Neural progenitor cell (in vitro differentiated cells): ENCODE measurements around the gene UBE2F. TPM values are rescaled to one million over a fixed set of nuclear protein-coding genes. Genes with fewer than 3 reads are reported as not detected.

ENCODE experiments used
- DNase-seq: peaks from one replicate; pipeline ENCODE4 v3.0.0-alpha.2; 2016; ENCODE audit warnings: low spot score
- H2AFZ ChIP-seq: fragments of 200-600 bp; sonication (generic); replicated peaks from 2 replicates; pipeline ENCODE4 v1.6.1; 2016; ENCODE audit warnings: antibody characterized with exemption
- H3F3A ChIP-seq: fragments of 200-600 bp; sonication (generic); 2 replicates; pipeline ENCODE4 v1.6.1; 2016; ENCODE audit warnings: antibody characterized with exemption, low read depth
- H3K27ac ChIP-seq: fragments of 200-600 bp; sonication (generic); 2 replicates; pipeline ENCODE4 v1.5.1; 2016; ENCODE audit warnings: mild to moderate bottlenecking
- H3K27me3 ChIP-seq: fragments of 200-600 bp; sonication (generic); 2 replicates; pipeline ENCODE4 v1.6.1; 2016; ENCODE audit warnings: mild to moderate bottlenecking, moderate library complexity
- H3K36me3 ChIP-seq: fragments of 200-600 bp; sonication (generic); 2 replicates; pipeline ENCODE4 v1.5.1; 2016
- H3K4me1 ChIP-seq: fragments of 200-600 bp; sonication (generic); 2 replicates; pipeline ENCODE4 v1.6.1; 2016; ENCODE audit warnings: mixed run types
- H3K4me2 ChIP-seq: fragments of 200-600 bp; sonication (generic); 2 replicates; pipeline ENCODE4 v1.6.1; 2016
- H3K4me3 ChIP-seq: fragments of 200-600 bp; sonication (generic); 2 replicates; pipeline ENCODE4 v1.5.1; 2016
- H3K79me2 ChIP-seq: fragments of 200-600 bp; sonication (generic); 2 replicates; pipeline ENCODE4 v1.6.1; 2016; ENCODE audit warnings: low read depth
- H3K9ac ChIP-seq: fragments of 200-600 bp; sonication (generic); 2 replicates; pipeline ENCODE4 v1.6.1; 2016
- H3K9me3 ChIP-seq: fragments of 200-600 bp; sonication (generic); 2 replicates; pipeline ENCODE4 v1.5.1; 2016; ENCODE audit warnings: low read depth
- H4K20me1 ChIP-seq: fragments of 200-600 bp; sonication (generic); 2 replicates; pipeline ENCODE4 v1.6.1; 2016; ENCODE audit warnings: low read depth
- H3K27ac Mint-ChIP-seq: 3 replicates; pipeline ENCODE4 v1.8.0; 2021; ENCODE audit warnings: mixed read lengths
- H3K27me3 Mint-ChIP-seq: 2 replicates; pipeline ENCODE4 v1.8.0; 2022; ENCODE audit warnings: low read depth, mild to moderate bottlenecking, inconsistent platforms, moderate library complexity, mixed read lengths; ENCODE audit not compliant: insufficient read depth
- H3K36me3 Mint-ChIP-seq: 3 replicates; pipeline ENCODE4 v1.8.0; 2021; ENCODE audit warnings: mixed read lengths
- H3K4me1 Mint-ChIP-seq: 3 replicates; pipeline ENCODE4 v1.8.0; 2021; ENCODE audit warnings: mixed read lengths
- H3K4me3 Mint-ChIP-seq: 3 replicates; pipeline ENCODE4 v1.8.0; 2021; ENCODE audit warnings: mild to moderate bottlenecking, moderate library complexity, mixed read lengths
- H3K9me3 Mint-ChIP-seq: 3 replicates; pipeline ENCODE4 v1.8.0; 2020; ENCODE audit warnings: mixed read lengths
- CTCF ChIP-seq: fragments of 200-600 bp; sonication (generic); IDR thresholded peaks from 2 replicates; pipeline ENCODE4 v1.5.1; 2017; ENCODE audit warnings: antibody characterized with exemption, mild to moderate bottlenecking
- EZH2 ChIP-seq: fragments of 200-600 bp; sonication (generic); IDR thresholded peaks from 2 replicates; pipeline ENCODE4 v1.6.1; 2017; ENCODE audit warnings: antibody characterized with exemption, mild to moderate bottlenecking, moderate library complexity
- EZH2phosphoT487 ChIP-seq: fragments of 200-600 bp; sonication (generic); IDR thresholded peaks from 2 replicates; pipeline ENCODE4 v1.6.1; 2017; ENCODE audit warnings: antibody characterized with exemption
- total RNA-seq: library from RNA; depleted of rRNA; stranded (reverse); fragments of >200 nt; gene quantifications from 2 replicates; pipeline ENCODE4 v1.2.3, GENCODE V29; 2015; ENCODE audit warnings: low replicate concordance

UBE2F gene
- total RNA-seq, 1 donor from 2014 or later, result 77.4 TPM

GRCh38 chr2:238021327-238021726 is 54.5 kb downstream of the UBE2F start:
- Histone ChIP-seq H3K27ac (no peak overlapping the region), H3K9me3 (no peaks in the 10 kb centered on the region), H3K4me3 (no peak overlapping the region), H3K9ac (no peak overlapping the region), H3K36me3 (no peaks in the 10 kb centered on the region), H3F3A (no peaks in the 10 kb centered on the region), H4K20me1 (no peaks in the 10 kb centered on the region), H3K4me2 (no peak overlapping the region), H3K4me1 (no peaks in the 10 kb centered on the region), H3K79me2 (no peaks in the 10 kb centered on the region), H2AFZ (no peak overlapping the region), H3K27me3 (no peaks in the 10 kb centered on the region)
- no peak overlapping the region for H3K4me3 Mint-ChIP-seq
- no peak for TF ChIP-seq CTCF
- TF ChIP-seq EZH2phosphoT487, result no peak
- no peak for TF ChIP-seq EZH2
- H3K27me3 Mint-ChIP-seq, result peaks cover 3% of the 10 kb centered on the region
- no peaks in the 10 kb centered on the region for H3K4me1 Mint-ChIP-seq
- H3K36me3 Mint-ChIP-seq, result peaks cover 6% of the 10 kb centered on the region
- no peak overlapping the region for H3K27ac Mint-ChIP-seq
- DNase-seq, result no peak
- H3K9me3 Mint-ChIP-seq, result no peaks in the 10 kb centered on the region

DNA sequence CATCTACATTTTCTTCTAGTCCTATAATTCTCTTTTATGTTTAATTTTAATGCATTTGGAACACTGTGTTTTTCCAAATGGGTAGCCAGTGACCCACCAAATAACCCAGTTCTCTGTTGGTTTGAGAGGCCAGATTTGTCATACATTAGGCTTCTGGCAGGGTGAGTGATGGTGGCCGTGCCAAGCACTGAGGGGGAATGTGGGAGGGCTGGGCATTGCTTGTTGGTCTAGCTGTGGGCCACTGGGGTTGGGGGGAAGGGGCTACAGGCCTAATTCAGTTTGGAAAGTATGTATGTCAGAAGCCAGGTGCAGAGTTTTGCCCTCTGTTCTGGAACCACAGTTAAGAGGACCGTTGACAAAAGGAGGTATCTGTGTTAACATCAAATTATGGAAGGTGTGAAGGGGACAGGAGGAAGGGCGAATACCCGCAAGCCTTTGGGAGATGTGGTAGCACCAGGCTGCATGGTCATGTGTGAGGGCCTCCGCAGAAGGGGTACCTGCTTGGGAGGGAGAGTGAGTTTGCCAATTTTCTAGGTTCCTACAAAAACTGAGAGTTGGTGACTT is 55.9 kb downstream of the UBE2F start:
- Histone ChIP-seq H3K4me2 (no peak overlapping the region), H2AFZ (no peak overlapping the region), H3K79me2 (no peaks in the 10 kb centered on the region), H3K4me1 (no peaks in the 10 kb centered on the region), H3K36me3 (no peaks in the 10 kb centered on the region), H3F3A (no peaks in the 10 kb centered on the region), H3K4me3 (no peak overlapping the region), H3K9me3 (no peaks in the 10 kb centered on the region), H4K20me1 (peaks cover 5% of the 10 kb centered on the region), H3K27me3 (no peaks in the 10 kb centered on the region), H3K9ac (no peak overlapping the region), H3K27ac (no peak overlapping the region)
- no peaks in the 10 kb centered on the region for H3K9me3 Mint-ChIP-seq
- peaks cover 2% of the 10 kb centered on the region for H3K36me3 Mint-ChIP-seq
- no peaks in the 10 kb centered on the region for H3K27me3 Mint-ChIP-seq
- TF ChIP-seq EZH2phosphoT487, result no peak
- no peak for TF ChIP-seq CTCF
- TF ChIP-seq EZH2, result no peak
- H3K27ac Mint-ChIP-seq, result no peak overlapping the region
- DNase-seq, result no peak
- no peak overlapping the region for H3K4me3 Mint-ChIP-seq
- no peaks in the 10 kb centered on the region for H3K4me1 Mint-ChIP-seq

- Histone ChIP-seq H3K36me3 (no peaks in the 10 kb centered on the region), H4K20me1 (peaks cover 9% of the 10 kb centered on the region), H3K27ac (no peak overlapping the region), H3K4me1 (no peaks in the 10 kb centered on the region), H3K9me3 (no peaks in the 10 kb centered on the region), H3K9ac (no peak overlapping the region), H3K4me3 (no peak overlapping the region), H3F3A (no peaks in the 10 kb centered on the region), H2AFZ (no peak overlapping the region), H3K79me2 (no peaks in the 10 kb centered on the region), H3K27me3 (no peaks in the 10 kb centered on the region), H3K4me2 (no peak overlapping the region)
- H3K9me3 Mint-ChIP-seq, result no peaks in the 10 kb centered on the region
- DNase-seq, result no peak
- TF ChIP-seq EZH2, result no peak
- TF ChIP-seq CTCF, result no peak
- no peak for TF ChIP-seq EZH2phosphoT487
- H3K27me3 Mint-ChIP-seq, result no peaks in the 10 kb centered on the region
- no peaks in the 10 kb centered on the region for H3K4me1 Mint-ChIP-seq
- H3K4me3 Mint-ChIP-seq, result no peak overlapping the region
- no peak overlapping the region for H3K27ac Mint-ChIP-seq
- H3K36me3 Mint-ChIP-seq, result peaks cover 2% of the 10 kb centered on the region
Measured at GRCh38 chr2:238023608-238024007, 56.8 kb downstream of the UBE2F start.
